HepG2 (cell line): ENCODE measurements around the gene MYO1B. TPM values are rescaled to one million over a fixed set of nuclear protein-coding genes. Genes with fewer than 3 reads are reported as not detected.

Experiments used
- ATAC-seq: fragments of 200-7000 bp; cut with Tn5 transposase; 3 replicates; pipeline ENCODE4 v1.9.1; 2020; ENCODE audit warnings: mild to moderate bottlenecking, moderate library complexity
- BruUV-seq: library from RNA; stranded (reverse); fragments of 400-500 nt; replicated peaks from 2 replicates; lab custom pipeline; 2021; lab: Mats Ljungman, UMichigan
- CTCF ChIA-PET: fragments of 300-600 bp; formaldehyde crosslinking; extraction: SDS; loops from one replicate; lab custom pipeline; 2021; ENCODE audit warnings: low total read pairs, inconsistent platforms, low intra/inter-chr PET ratio; lab: Yijun Ruan, JAX
- POLR2A ChIA-PET: fragments of 350-600 bp; sonication (Branson Sonifier 250); formaldehyde crosslinking; loops from one replicate; lab custom pipeline; 2020; ENCODE audit warnings: antibody characterized with exemption, inconsistent platforms; lab: Yijun Ruan, JAX
- DNase-seq: peaks from one replicate; pipeline ENCODE4 v3.0.0-alpha.2; 2015; ENCODE audit warnings: low spot score
- FAIRE-seq: peaks from 3 replicates; lab custom pipeline; 2011; peaks lifted over from hg19 to GRCh38; lab: Jason Lieb, UNC
- H2AFZ ChIP-seq: one replicate; pipeline ENCODE4 v1.6.1; 2011; ENCODE audit warnings: low read length, inconsistent platforms
- H3K27ac ChIP-seq: fragments of 300-600 bp; 3 replicates; pipeline ENCODE4 v1.8.0; 2011; ENCODE audit warnings: mixed run types, mild to moderate bottlenecking, mixed read lengths, low read length, inconsistent platforms; ENCODE audit not compliant: insufficient read depth; ENCODE audit errors: extremely low read length
- H3K27me3 ChIP-seq, 2 experiments: fragments of 200-600 bp in 1 of 2; 2 replicates in 1 of 2; 3 replicates in 1 of 2; pipeline versions ENCODE4 v1.6.0 to v1.8.0; 2011; ENCODE audit warnings: low read length in 2 of 2, mild to moderate bottlenecking in 2 of 2, moderate library complexity in 2 of 2, inconsistent platforms in 1 of 2; ENCODE audit not compliant: insufficient read depth in 2 of 2, control insufficient read depth in 1 of 2
- H3K36me3 ChIP-seq, 2 experiments: fragments of 200-600 bp in 1 of 2; replicated peaks in 1 of 2; 2 replicates in 1 of 2; 3 replicates in 1 of 2; pipeline versions ENCODE4 v1.5.1 to v1.8.0; 2011; ENCODE audit warnings: low read length in 2 of 2, inconsistent platforms in 1 of 2; ENCODE audit not compliant: insufficient read depth in 2 of 2, control insufficient read depth in 1 of 2
- H3K4me1 ChIP-seq: 2 replicates; pipeline ENCODE4 v1.5.1; 2012; ENCODE audit warnings: low read length, inconsistent platforms; ENCODE audit not compliant: insufficient read depth
- H3K4me2 ChIP-seq: 2 replicates; pipeline ENCODE4 v1.6.0; 2011; ENCODE audit warnings: low read depth, low read length, inconsistent platforms
- H3K4me3 ChIP-seq, 3 experiments: fragments of 200-600 bp in 1 of 3; sonication (generic), shearing (Covaris generic) in 1 of 3; replicated peaks in 1 of 3; 2 replicates each; pipeline ENCODE4 v1.5.1; 2011 to 2016; ENCODE audit warnings: low read length in 3 of 3, inconsistent platforms in 2 of 3, low read depth in 2 of 3, mild to moderate bottlenecking in 2 of 3, control low read depth in 1 of 3, mixed read lengths in 1 of 3; ENCODE audit not compliant: insufficient read depth in 1 of 3
- H3K79me2 ChIP-seq: one replicate; pipeline ENCODE4 v1.6.1; 2011; ENCODE audit warnings: low read length, inconsistent platforms; ENCODE audit not compliant: insufficient read depth
- H3K9ac ChIP-seq: 2 replicates; pipeline ENCODE4 v1.6.0; 2011; ENCODE audit warnings: mild to moderate bottlenecking, low read depth, low read length, inconsistent platforms; ENCODE audit not compliant: insufficient read depth
- H3K9me3 ChIP-seq: 2 replicates; pipeline ENCODE4 v1.5.1; 2012; ENCODE audit warnings: mild to moderate bottlenecking, low read length
- H4K20me1 ChIP-seq: 2 replicates; pipeline ENCODE4 v1.6.0; 2011; ENCODE audit warnings: inconsistent platforms, mild to moderate bottlenecking, low read length, moderate library complexity; ENCODE audit not compliant: insufficient read depth
- ZNF251 ChIP-seq: sonication (generic); formaldehyde crosslinking; IDR thresholded peaks from 2 replicates; pipeline ENCODE4 v1.9.0; 2021; ENCODE audit warnings: mild to moderate bottlenecking, missing genetic modification reagents
- WGBS: methylation state at CpG from one replicate; pipeline ENCODE4 v1.1.6; 2017; ENCODE audit warnings: low lambda C conversion rate; 5-methylcytosine and 5-hydroxymethylcytosine counted together
- in situ Hi-C: cut with HindIII; loops from 2 replicates; pipeline ENCODE4 v1.10.0; 2017; ENCODE audit warnings: low pct_unique_long_range_greater_than_20kb; ENCODE audit not compliant: extremely low pct_ligation_motif_present
- intact Hi-C: fragments of 100-400 bp; cut with micrococcal nuclease; formaldehyde crosslinking; loops from one replicate; pipeline ENCODE4 v1.10.0; 2022; ENCODE audit not compliant: unreplicated experiment
- polyA plus RNA-seq, 8 experiments: library from polyadenylated mRNA; depleted of rRNA in 3 of 8; stranded (reverse) in 7 of 8; unstranded in 1 of 8; fragments of >200 nt; fragmentation: Illumina TruSeq in 4 of 8; extraction: Trizol in 4 of 8; gene quantifications; 2 replicates each; pipeline versions ENCODE4 v1.2.1 to v1.2.3, GENCODE V29; 2011 to 2016; ENCODE audit warnings: low read depth in 4 of 8, missing spikeins in 1 of 8, mixed read lengths in 1 of 8; ENCODE audit not compliant: insufficient read depth in 1 of 8
- total RNA-seq, 5 experiments: library from RNA; depleted of rRNA; stranded (reverse); fragments of >200 nt; fragmentation: Illumina TruSeq; extraction: Trizol; gene quantifications; 2 replicates each; pipeline ENCODE4 v1.2.3, GENCODE V29; 2016; ENCODE audit warnings: low read depth in 1 of 5
- TF ChIP-seq, protein P1 (sequence below): sonication (generic); formaldehyde crosslinking; IDR thresholded peaks from 2 replicates; pipeline ENCODE4 v1.9.0; 2021; ENCODE audit warnings: mild to moderate bottlenecking, missing genetic modification reagents

The MYO1B gene
- total and polyA plus RNA-seq, 2 of the 13 experiments (the other 11 are each of a cell fraction or from before 2014, with no cell fraction given), result 36.9 to 89.8 TPM

DNA sequence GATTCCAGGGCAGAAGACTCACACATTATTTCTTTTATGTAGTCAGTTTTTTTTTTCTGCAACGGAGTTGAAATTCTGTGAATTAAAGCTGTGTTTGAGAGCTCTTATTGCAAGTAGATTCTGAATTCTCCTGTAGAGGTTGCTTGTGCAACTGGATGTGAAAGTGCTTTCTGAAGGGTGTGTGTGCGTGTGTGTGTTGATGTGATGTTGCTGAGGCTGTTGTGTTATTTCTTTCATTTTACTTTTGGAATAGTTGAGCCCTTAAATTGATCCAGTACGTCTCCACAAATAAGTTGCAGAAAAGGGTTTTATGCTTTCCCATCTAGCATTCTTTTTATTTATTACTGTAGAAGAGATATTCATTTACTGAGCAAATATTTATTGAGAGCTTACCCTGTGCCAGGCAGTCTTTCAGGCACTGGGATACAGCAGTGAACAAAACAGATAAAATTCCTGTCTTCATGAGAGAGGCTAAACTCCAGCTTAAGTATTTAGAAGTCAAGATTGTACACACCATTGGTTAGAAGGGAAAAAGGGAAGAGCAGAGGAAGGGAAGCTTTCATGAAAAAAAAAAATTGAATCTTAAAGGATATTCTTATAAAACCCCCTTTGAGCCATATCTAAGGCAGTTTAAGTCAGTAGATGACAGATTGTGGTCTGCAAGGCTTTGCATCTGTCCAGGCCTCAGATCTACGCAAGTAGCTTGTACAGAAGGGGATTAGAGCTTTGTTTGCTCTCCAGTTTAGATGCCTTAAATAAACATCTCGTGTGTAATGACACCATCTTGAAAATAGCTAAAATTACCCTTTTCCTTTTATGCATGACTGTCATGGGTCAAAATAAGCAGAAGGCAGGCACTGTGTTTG lies 58.2 kb downstream of the MYO1B start:
- no peak for FAIRE-seq
- H3K4me2 ChIP-seq, result no peak overlapping the region
- H3K4me1 ChIP-seq, result peaks cover 18% of the 10 kb centered on the region
- H3K27ac ChIP-seq, result no peak overlapping the region
- TF ChIP-seq ZNF251 (CRISPR knock-in tag), result no peak
- TF ChIP-seq, protein P1, sequence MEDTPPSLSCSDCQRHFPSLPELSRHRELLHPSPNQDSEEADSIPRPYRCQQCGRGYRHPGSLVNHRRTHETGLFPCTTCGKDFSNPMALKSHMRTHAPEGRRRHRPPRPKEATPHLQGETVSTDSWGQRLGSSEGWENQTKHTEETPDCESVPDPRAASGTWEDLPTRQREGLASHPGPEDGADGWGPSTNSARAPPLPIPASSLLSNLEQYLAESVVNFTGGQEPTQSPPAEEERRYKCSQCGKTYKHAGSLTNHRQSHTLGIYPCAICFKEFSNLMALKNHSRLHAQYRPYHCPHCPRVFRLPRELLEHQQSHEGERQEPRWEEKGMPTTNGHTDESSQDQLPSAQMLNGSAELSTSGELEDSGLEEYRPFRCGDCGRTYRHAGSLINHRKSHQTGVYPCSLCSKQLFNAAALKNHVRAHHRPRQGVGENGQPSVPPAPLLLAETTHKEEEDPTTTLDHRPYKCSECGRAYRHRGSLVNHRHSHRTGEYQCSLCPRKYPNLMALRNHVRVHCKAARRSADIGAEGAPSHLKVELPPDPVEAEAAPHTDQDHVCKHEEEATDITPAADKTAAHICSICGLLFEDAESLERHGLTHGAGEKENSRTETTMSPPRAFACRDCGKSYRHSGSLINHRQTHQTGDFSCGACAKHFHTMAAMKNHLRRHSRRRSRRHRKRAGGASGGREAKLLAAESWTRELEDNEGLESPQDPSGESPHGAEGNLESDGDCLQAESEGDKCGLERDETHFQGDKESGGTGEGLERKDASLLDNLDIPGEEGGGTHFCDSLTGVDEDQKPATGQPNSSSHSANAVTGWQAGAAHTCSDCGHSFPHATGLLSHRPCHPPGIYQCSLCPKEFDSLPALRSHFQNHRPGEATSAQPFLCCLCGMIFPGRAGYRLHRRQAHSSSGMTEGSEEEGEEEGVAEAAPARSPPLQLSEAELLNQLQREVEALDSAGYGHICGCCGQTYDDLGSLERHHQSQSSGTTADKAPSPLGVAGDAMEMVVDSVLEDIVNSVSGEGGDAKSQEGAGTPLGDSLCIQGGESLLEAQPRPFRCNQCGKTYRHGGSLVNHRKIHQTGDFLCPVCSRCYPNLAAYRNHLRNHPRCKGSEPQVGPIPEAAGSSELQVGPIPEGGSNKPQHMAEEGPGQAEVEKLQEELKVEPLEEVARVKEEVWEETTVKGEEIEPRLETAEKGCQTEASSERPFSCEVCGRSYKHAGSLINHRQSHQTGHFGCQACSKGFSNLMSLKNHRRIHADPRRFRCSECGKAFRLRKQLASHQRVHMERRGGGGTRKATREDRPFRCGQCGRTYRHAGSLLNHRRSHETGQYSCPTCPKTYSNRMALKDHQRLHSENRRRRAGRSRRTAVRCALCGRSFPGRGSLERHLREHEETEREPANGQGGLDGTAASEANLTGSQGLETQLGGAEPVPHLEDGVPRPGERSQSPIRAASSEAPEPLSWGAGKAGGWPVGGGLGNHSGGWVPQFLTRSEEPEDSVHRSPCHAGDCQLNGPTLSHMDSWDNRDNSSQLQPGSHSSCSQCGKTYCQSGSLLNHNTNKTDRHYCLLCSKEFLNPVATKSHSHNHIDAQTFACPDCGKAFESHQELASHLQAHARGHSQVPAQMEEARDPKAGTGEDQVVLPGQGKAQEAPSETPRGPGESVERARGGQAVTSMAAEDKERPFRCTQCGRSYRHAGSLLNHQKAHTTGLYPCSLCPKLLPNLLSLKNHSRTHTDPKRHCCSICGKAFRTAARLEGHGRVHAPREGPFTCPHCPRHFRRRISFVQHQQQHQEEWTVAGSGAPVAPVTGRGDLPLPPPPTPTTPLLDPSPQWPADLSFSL (CRISPR knock-in tag), result 0 out of 2 replicates have a peak, but pooled peaks have one; percentile 35
- ChIA-PET CTCF (interaction anchor here (1.4 to 2.6 kb wide), 2 partner anchors 59 to 72 kb away, joined by 7 to 18 read pairs; partner anchors contain the start of gene MYO1B), POLR2A (interaction anchor here (2.5 kb wide), 1 partner anchor 58 kb away, joined by 11 read pairs; the partner anchor contains the start of gene MYO1B)
- in situ Hi-C loops, result no loop called here
- no peak overlapping the region for H3K4me3 ChIP-seq
- no peaks in the 10 kb centered on the region for H3K9me3 ChIP-seq
- intact Hi-C loops, result loop anchor here (5.0 kb wide), 1 partner anchor 136 kb away; no protein-coding TSS in a partner anchor
- no peak; the same call in 2 of the 3 replicates for ATAC-seq
- peak; percentile 18 for DNase-seq
- H3K79me2 ChIP-seq, result peaks cover 15% of the 10 kb centered on the region
- WGBS, result 68% methylated on average over 5 of the region's 5 CpGs
- no peak overlapping the region for H2AFZ ChIP-seq
- H3K36me3 ChIP-seq, result peaks cover 1 to 21% of the 10 kb centered on the region in 2 experiments; a peak in 3 of 5 replicates
- no peaks in the 10 kb centered on the region for H4K20me1 ChIP-seq
- H3K27me3 ChIP-seq, result no peaks in the 10 kb centered on the region
- H3K9ac ChIP-seq, result no peak overlapping the region
- no TSS peak for BruUV-seq
